WERI-Rb-1 (cell line): ENCODE data around the gene CEP250.

Experiments used
- DNase-seq: peaks from one replicate; pipeline ENCODE4 v3.0.0-alpha.2; 2020
- H3K27ac ChIP-seq: fragments of 250-450 bp; sonication (Bioruptor Pico); 2 replicates; pipeline ENCODE4 v1.5.1; 2020; ENCODE audit warnings: mild to moderate bottlenecking, moderate library complexity
- H3K27me3 ChIP-seq: fragments of 250-450 bp; sonication (Bioruptor Pico); 2 replicates; pipeline ENCODE4 v1.5.1; 2021; ENCODE audit warnings: mild to moderate bottlenecking, low read depth, moderate library complexity; ENCODE audit not compliant: insufficient read depth, severe bottlenecking
- H3K36me3 ChIP-seq: fragments of 250-450 bp; sonication (Bioruptor Pico); 2 replicates; pipeline ENCODE4 v1.5.1; 2020; ENCODE audit warnings: mild to moderate bottlenecking, moderate library complexity
- H3K4me3 ChIP-seq: 2 replicates; pipeline ENCODE4 v1.5.1; 2011; ENCODE audit warnings: low read depth, mild to moderate bottlenecking, control low read depth, low read length
- H3K9me3 ChIP-seq: fragments of 250-450 bp; sonication (Bioruptor Pico); 2 replicates; pipeline ENCODE4 v1.5.1; 2021; ENCODE audit warnings: mild to moderate bottlenecking, moderate library complexity; ENCODE audit not compliant: severe bottlenecking
- TF ChIP-seq, protein P1 (sequence below): IDR thresholded peaks from 2 replicates; pipeline ENCODE4 v1.5.1; 2011; ENCODE audit warnings: low read depth, mild to moderate bottlenecking, control low read depth, inconsistent platforms, low read length

CEP250 gene

DNA sequence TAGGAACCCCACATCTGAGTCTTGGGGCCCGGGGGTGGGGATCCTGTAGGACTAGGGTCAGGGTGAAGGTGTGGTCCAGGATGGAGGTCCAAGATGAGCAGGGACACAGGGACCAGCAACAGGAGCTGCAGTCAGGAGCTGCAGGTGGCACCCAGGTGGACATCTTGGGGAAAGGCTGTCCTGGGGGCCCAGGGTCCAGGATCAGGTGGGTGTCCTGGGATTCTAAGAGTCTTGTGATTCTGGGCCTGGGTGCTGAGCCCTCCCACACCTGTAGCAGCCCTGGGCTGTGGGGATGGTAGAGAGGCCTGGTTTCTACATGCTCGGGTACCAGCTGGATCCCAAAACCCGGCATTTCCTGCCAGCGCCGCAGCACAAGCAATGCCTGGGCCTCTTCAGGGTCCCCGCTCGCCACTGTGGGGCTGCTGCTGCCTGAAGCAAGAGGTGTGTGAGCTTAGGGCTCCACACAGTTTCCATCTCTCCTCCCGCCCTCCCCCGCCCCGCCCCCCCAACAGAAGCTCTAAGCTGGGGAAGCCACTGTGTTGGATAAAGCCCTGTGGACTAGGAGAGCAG, 107.2 kb downstream of the CEP250 start:
- Histone ChIP-seq H3K36me3 (no peaks in the 10 kb centered on the region; the same call in 1 of the 2 replicates), H3K27me3 (no peaks in the 10 kb centered on the region), H3K9me3 (no peaks in the 10 kb centered on the region), H3K27ac (no peak overlapping the region), H3K4me3 (no peak overlapping the region)
- DNase-seq: no peak
- TF ChIP-seq, protein P1, sequence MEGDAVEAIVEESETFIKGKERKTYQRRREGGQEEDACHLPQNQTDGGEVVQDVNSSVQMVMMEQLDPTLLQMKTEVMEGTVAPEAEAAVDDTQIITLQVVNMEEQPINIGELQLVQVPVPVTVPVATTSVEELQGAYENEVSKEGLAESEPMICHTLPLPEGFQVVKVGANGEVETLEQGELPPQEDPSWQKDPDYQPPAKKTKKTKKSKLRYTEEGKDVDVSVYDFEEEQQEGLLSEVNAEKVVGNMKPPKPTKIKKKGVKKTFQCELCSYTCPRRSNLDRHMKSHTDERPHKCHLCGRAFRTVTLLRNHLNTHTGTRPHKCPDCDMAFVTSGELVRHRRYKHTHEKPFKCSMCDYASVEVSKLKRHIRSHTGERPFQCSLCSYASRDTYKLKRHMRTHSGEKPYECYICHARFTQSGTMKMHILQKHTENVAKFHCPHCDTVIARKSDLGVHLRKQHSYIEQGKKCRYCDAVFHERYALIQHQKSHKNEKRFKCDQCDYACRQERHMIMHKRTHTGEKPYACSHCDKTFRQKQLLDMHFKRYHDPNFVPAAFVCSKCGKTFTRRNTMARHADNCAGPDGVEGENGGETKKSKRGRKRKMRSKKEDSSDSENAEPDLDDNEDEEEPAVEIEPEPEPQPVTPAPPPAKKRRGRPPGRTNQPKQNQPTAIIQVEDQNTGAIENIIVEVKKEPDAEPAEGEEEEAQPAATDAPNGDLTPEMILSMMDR: no peak

DNA sequence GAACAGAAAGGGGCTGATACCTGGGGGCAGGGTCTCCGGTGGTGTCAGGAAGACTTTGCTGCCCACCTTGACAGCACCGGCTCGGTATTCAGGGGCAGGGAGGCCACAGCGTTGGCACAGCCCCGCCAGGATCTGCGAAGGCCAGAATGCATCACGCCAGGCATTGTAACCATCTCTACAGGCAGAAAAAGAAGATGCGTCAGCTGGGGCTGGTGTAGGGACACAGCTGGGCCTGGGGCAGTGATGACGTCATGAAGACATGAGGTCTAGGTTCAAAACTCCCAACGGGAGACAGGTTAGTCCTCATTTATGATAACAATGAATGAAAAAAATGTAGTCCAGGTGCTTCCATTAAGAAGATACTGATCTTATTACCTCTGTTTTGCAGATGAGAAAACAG, 108.4 kb downstream of the CEP250 start:
- Histone ChIP-seq H3K27me3 (no peaks in the 10 kb centered on the region), H3K36me3 (no peaks in the 10 kb centered on the region), H3K4me3 (no peak overlapping the region), H3K9me3 (no peaks in the 10 kb centered on the region), H3K27ac (no peak overlapping the region)
- DNase-seq: no peak
- TF ChIP-seq, protein P1: no peak

DNA sequence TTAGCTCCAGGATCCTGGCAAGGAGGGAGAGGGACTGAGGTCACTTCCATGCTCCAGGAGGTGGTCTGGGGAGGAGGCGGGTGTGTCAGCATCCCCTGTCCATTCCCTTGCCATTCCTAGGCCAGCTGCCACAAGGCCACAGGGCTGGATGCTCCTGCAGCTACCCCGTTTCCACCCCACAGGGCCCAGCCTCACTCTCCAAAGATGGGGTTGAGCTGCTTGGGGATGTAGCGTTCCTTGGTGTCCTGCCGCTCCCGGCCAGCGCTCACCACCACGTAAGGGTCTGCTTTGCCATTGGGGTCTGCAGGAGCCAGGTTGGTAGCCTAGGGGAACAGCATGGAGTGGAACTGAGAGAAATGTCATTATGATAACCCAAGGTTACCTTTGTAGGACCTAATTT, 109.5 kb downstream of the CEP250 start:
- Histone ChIP-seq H3K27ac (no peak overlapping the region), H3K27me3 (no peaks in the 10 kb centered on the region), H3K36me3 (no peaks in the 10 kb centered on the region), H3K9me3 (no peaks in the 10 kb centered on the region), H3K4me3 (no peak overlapping the region)
- DNase-seq: no peak
- TF ChIP-seq, protein P1: no peak

DNA sequence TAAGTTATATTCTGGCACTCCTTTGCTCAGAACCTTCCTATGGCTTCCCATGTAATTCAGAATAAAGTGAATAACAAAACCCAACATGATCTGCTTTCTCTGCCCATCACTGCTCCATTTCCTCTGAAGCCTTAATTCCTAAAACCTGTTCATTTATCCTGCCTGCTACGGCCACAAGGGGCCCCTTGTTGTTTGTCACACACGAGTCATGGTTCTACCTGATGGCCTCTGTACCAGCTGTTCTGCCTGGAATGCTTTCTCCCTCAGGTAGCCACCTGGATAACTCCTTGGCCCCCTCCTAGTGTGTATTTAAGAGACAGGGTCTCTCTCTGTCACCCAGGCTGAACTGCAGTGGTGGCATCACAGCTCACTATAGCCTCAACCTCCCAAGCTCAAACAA, 113.2 kb downstream of the CEP250 start:
- DNase-seq: peak; percentile 29
- no peak overlapping the region for H3K4me3 ChIP-seq
- TF ChIP-seq, protein P1: peak; percentile 49
- no peaks in the 10 kb centered on the region for H3K27me3 ChIP-seq
- no peak overlapping the region for H3K27ac ChIP-seq
- H3K9me3 ChIP-seq: no peaks in the 10 kb centered on the region
- no peaks in the 10 kb centered on the region for H3K36me3 ChIP-seq
